GM12878 (cell line): ENCODE data around the gene PRCD. TPM values are rescaled to one million over a fixed set of nuclear protein-coding genes. Genes with fewer than 3 reads are reported as not detected.

Experiments
- BHLHE40 ChIP-seq, 2 experiments: fragments of 450-650 bp in 1 of 2; IDR thresholded peaks; 2 replicates each; pipeline ENCODE4 v1.6.1; 2011 to 2017; ENCODE audit warnings: low read depth in 2 of 2, borderline replicate concordance in 1 of 2, improper control_type of control experiment in 1 of 2, low read length in 1 of 2, mild to moderate bottlenecking in 1 of 2
- HDGF ChIP-seq: fragments of 450-650 bp; IDR thresholded peaks from 2 replicates; pipeline ENCODE4 v1.6.1; 2016; ENCODE audit warnings: antibody characterized with exemption
- MYB ChIP-seq: fragments of 150-350 bp; IDR thresholded peaks from 2 replicates; pipeline ENCODE4 v1.6.1; 2014; ENCODE audit warnings: mild to moderate bottlenecking, low read depth, low read length, borderline replicate concordance
- NBN ChIP-seq: fragments of 450-650 bp; IDR thresholded peaks from 2 replicates; pipeline ENCODE4 v1.6.1; 2016
- NR2F1 ChIP-seq: fragments of 450-650 bp; conservative IDR thresholded peaks from 2 replicates; pipeline ENCODE4 v1.6.1; 2017; ENCODE audit warnings: mild to moderate bottlenecking
- SRF ChIP-seq, 2 experiments: IDR thresholded peaks; 2 replicates each; pipeline ENCODE4 v1.6.1; 2011; ENCODE audit warnings: low read depth in 2 of 2, low read length in 2 of 2, mild to moderate bottlenecking in 1 of 2, moderate library complexity in 1 of 2
- USF1 ChIP-seq: IDR thresholded peaks from 2 replicates; pipeline ENCODE4 v1.6.1; 2011; ENCODE audit warnings: borderline replicate concordance, low read depth, mild to moderate bottlenecking, moderate library complexity, mixed read lengths, low read length; ENCODE audit not compliant: insufficient read depth; ENCODE audit errors: extremely low read length
- ZNF217 ChIP-seq: fragments of 450-650 bp; IDR thresholded peaks from 2 replicates; pipeline ENCODE4 v1.6.1; 2017; ENCODE audit warnings: antibody characterized with exemption, mild to moderate bottlenecking
- ZNF687 ChIP-seq: fragments of 450-650 bp; IDR thresholded peaks from 2 replicates; pipeline ENCODE4 v1.6.1; 2017; ENCODE audit warnings: mild to moderate bottlenecking, moderate library complexity
- polyA plus RNA-seq, 11 experiments: library from polyadenylated mRNA; depleted of rRNA in 4 of 11; unstranded in 6 of 11; stranded (reverse) in 5 of 11; fragments of >200 nt; fragmentation: Nextera tagmentation in 4 of 11; fragmentation: Illumina TruSeq in 1 of 11; extraction: Ambion mirVana in 4 of 11; extraction: Trizol in 1 of 11; gene quantifications; 1 replicate in 1 of 11; 2 replicates in 10 of 11; pipeline versions ENCODE4 v1.2.1 to v1.2.3, GENCODE V29; 2011 to 2016; ENCODE audit warnings: inconsistent platforms in 2 of 11, missing spikeins in 2 of 11, low read depth in 1 of 11
- total RNA-seq, 4 experiments: library from RNA; depleted of rRNA in 3 of 4; stranded (reverse); fragments of >200 nt in 3 of 4; fragmentation: Illumina TruSeq in 1 of 4; extraction: Trizol in 1 of 4; gene quantifications; 2 replicates each; pipeline versions ENCODE4 v1.2.1 to v1.2.3, GENCODE V29; 2013 to 2021

PRCD gene
- total and polyA plus RNA-seq, 10 of the 15 experiments (the other 5 are each of a cell fraction or from before 2014, with no cell fraction given) = 0.18 to 0.95 (median 0.34) TPM; not detected in 4

DNA sequence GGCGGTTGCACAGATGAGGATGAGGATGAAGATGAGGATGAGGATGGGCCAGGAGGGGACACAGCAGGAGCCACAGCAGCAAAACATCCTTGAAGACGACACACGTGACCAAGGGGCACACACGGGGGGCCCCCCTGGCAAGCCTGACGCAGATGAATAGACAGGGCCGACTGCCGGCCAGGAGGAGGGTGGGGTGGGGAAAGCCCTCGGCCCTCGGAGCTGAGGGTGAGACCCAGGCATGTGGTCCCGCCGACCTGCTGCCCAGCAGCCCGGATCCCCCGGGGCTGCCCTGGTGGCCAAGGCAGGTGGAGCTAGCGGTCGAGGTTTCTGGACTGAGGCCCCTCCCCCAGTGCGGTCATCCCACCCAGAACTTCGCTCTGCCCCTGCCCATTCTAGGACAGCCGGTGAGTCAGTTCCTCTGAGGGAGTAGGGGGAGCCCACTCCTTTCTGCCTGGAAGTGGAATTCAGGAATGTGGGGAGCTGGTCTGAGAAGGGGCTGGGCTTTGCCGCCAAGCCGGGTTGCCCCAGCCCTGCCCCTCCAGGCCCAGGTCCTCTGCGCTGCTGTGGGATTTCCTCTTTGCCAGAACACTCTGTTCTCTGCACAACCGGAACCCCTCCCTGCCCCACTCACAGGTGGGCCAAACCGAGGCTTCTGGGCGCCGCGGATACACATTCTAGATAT, 12.3 kb upstream of the PRCD start (continued):
- TF ChIP-seq USF1 = peak; percentile 65
- TF ChIP-seq SRF (IDR thresholded peaks at IDR 0.05; ENCODE audit: low read depth in 2 of 2, low read length in 2 of 2) = peak; percentile 51 to 78; a peak in 3 of 4 replicates
- TF ChIP-seq HDGF = no peak; the same call in 1 of the 2 replicates
- peak; percentile 47 to 87; a peak in 3 of 4 replicates for TF ChIP-seq BHLHE40 (IDR thresholded peaks at IDR 0.05; ENCODE audit: borderline replicate concordance in 1 of 2, low read depth in 2 of 2, low read length in 1 of 2)
- TF ChIP-seq NBN = 0 out of 2 replicates have a peak, but pooled peaks have one; percentile 35
- TF ChIP-seq ZNF217 = no peak
- no peak for TF ChIP-seq MYB
- TF ChIP-seq NR2F1 = peak; percentile 48
- TF ChIP-seq ZNF687 = peak; percentile 41; the same call in 1 of the 2 replicates
